ENCODE data around the gene PKD2L2. TPM values are rescaled to one million over a fixed set of nuclear protein-coding genes. Genes with fewer than 3 reads are reported as not detected.

PKD2L2 gene
- total RNA-seq, 1 donor = not detected

DNA sequence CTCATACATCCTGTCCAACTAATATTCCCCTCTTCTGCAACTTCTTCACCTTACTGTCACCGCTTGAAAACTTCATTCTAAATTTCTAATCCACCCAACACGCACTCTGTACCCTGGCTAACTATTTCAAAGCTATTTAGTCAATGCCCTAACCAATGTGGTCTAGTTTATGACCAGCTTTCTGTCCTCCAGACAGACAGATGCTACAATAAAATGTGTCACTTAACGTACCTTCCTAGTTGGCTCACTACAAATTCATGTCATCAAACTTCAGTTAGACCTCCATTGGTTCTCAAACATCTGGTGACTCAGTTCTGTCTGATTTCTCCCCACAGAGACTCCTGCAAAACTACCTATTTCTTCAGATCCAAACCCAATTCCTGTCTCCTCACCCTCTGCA is 86.0 kb downstream of the PKD2L2 start:
- TF ChIP-seq, protein P1, sequence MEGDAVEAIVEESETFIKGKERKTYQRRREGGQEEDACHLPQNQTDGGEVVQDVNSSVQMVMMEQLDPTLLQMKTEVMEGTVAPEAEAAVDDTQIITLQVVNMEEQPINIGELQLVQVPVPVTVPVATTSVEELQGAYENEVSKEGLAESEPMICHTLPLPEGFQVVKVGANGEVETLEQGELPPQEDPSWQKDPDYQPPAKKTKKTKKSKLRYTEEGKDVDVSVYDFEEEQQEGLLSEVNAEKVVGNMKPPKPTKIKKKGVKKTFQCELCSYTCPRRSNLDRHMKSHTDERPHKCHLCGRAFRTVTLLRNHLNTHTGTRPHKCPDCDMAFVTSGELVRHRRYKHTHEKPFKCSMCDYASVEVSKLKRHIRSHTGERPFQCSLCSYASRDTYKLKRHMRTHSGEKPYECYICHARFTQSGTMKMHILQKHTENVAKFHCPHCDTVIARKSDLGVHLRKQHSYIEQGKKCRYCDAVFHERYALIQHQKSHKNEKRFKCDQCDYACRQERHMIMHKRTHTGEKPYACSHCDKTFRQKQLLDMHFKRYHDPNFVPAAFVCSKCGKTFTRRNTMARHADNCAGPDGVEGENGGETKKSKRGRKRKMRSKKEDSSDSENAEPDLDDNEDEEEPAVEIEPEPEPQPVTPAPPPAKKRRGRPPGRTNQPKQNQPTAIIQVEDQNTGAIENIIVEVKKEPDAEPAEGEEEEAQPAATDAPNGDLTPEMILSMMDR (IDR thresholded peaks at IDR 0.05; ENCODE audit: insufficient read depth, low read length) = no peak
- H3K4me3 ChIP-seq (ENCODE audit: low read depth, low read length) = no peak overlapping the region
- no peak for DNase-seq (ENCODE audit: low read depth)

DNA sequence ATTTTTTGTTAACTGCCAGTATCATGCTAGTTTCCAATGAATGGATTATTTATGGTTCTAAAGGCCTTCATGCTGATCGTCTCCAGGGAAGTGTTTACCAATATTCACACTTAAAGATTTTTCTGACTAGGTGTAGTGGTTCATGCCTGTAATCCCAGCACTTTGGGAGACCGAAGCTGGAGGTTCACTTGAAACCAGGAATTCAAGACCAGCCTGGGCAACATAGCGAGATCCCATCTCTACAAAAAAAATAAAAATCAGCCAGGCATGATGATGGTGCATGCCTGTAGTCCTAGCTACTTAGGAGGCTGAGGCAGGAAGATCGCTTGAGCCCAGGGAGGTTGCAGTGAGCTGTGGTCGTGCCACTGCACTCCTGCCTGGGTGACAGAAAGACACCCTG is 100.2 kb downstream of the PKD2L2 start:
- no peak for DNase-seq (ENCODE audit: low read depth)
- TF ChIP-seq, protein P1 (IDR thresholded peaks at IDR 0.05; ENCODE audit: insufficient read depth, low read length) = no peak
- no peak overlapping the region for H3K4me3 ChIP-seq (ENCODE audit: low read depth, low read length)

Other genes with a start within 250 kb of the PKD2L2 start
- 1.3 and 3.0 TPM in 2 replicates for gene KLHL3, start 153.4 kb upstream of the PKD2L2 start, total RNA-seq (ENCODE audit: low replicate concordance)
- 20.0 and 26.8 TPM in 2 replicates for gene HNRNPA0, start 135.1 kb upstream of the PKD2L2 start, total RNA-seq (ENCODE audit: low replicate concordance)
- not detected in 2 replicates for gene MYOT, start 21.6 kb upstream of the PKD2L2 start, total RNA-seq (ENCODE audit: low replicate concordance)
- 42.8 and 50.0 TPM in 2 replicates for gene FAM13B, start 143.6 kb downstream of the PKD2L2 start, total RNA-seq (ENCODE audit: low replicate concordance)
- not detected in 2 replicates for gene WNT8A, start 194.6 kb downstream of the PKD2L2 start, total RNA-seq (ENCODE audit: low replicate concordance)
- 6.0 and 11.6 TPM in 2 replicates for gene NME5, start 250.0 kb downstream of the PKD2L2 start, total RNA-seq (ENCODE audit: low replicate concordance)